NCI-H2081 (cell line): ENCODE measurements around the gene WNT3A.

Experiments
- DNase-seq, 2 experiments: peaks; one replicate each; lab custom pipeline; 2025; lab: John Stamatoyannopoulos, UW

Gene WNT3A

DNA sequence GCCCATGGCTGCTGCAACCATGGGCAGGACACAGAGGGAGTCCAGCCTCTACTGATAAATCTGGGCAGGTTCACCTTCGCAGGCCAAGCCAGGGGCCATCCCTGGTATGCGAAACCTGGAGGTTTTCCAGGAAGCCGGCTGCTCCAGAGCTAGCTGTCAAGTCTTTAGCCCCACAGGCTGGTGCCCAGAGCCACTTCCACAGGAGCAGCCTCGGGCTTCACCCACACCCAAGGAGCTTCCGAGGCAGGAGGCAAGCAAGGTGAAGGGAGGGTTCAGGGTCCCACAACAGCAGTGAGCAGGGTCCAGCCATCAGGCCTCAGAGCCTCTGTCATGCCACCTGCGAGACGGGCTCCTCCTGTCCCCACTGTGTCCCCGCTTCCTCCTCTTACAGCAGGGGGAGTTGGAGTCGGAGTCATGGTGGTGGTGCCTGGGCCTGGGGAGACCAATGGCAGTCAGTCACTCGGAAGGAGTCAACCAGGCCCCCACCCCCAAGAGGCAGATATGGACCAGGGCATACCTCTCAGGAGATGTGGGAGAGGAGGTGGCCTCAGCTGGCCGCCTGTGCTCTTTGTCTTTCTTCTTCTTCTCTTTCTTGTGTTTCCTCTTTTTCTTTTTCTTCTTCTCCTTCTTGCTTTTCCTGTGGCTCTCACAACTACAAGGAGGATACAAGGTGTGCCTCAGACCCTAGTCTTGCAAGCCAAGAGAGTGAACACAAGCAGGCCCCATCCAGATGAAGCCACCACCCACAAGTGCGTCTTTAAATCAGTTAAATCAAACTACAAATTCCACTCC lies 94.2 kb downstream of the WNT3A start:
- no peak for DNase-seq

DNA sequence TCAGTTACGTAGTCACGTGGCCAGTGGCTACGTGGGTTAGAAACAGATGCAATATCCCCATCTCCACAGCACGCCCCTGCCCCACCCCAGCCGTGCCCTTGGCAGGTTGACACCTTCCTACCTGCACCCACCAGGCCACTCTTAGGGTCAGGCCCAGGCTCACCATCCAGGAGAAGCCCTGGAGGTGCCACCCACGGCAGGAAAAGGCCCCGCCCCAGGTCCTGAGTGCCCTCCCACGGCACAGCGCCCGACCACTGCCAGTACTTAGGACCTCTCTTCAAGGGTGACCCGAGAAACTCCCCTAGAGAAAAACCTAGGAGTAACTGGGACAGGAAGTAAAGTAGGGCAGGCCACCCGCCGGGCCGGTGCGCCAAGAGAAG lies 94.8 kb downstream of the WNT3A start:
- DNase-seq = no peak

DNA sequence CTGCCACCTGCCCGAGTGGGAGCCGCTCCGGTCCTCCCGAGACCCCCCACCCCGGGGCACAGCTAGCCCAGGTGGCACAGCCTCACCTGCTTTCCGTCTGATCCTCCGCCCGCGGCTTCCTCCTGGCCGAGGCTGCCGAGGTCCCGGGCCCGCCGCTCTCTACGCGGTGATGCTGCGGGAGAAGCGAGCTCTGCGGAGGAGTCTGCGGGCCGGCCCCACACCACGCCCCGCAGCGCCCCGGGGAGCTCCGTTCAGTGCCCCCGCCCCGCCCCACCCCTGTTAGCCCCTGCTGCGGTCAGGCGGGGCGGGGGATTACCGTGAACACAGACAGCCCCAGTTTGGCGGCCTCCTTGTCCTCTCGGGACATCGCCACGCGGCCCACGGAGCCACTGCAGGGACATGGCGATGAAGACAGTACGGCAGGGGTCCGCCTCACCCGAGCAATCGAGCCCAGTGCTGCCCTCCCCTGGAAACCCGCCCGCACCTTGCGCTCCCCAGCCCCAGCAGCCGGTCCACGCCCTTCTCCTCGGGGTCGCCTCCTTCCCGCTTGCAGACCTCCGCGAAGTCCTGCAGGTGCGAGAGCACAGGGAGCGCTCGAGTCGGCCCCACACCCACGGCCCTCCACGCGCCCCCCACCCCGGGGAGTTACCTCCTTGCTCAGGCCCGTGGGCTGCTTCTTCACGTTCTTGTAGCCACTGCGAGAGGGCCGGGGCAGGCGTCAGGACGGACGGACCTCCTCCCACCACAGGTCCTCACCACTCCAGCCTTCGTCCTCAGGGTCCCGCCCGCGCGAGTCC lies 95.4 kb downstream of the WNT3A start:
- peak; percentile 28 to 39 for DNase-seq

DNA sequence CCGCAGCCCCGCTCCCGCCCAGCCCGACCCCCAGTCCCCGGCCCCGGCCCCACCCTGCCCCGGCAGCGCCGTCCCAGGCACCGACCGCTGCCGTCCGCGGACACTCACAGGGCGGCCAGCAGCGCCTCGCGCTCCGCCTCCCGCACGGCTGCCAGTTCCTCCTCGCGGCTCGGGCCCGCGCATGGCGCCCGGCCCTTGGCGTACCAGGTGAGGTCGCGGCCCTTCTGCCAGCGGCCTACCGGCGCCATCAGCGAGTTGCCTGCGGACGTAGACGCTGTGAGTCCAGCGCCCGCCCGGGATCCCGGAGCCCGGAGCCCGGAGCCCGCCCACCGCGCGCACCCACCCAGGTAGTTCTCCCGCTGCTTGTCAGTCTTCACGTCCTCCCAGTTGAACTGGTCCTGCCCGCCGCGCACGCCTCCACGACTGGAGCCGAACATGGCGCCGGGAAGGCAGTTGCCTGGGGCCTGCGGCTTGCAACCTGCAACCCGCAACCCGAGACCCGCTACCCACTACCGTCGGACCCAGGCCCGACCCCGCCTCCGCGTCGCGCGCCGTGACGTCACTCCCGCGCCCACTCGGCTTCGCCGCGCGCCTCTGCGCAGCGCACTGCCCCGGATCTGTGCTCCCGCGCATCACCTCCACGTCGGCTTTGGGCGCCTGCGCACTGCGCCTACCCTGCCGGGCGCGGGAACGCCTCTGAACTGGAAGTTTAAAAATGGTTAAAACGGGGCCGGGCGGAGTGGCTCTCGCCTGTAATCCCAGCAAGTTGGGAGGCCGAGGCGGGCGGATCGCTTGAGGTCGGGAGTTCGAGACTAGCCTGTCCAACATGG lies 96.2 kb downstream of the WNT3A start, which contains the start of gene C1orf35:
TSS of gene C1orf35 (minus strand) at position 535 of the 830 bp plus-strand sequence. CDS start at position 437, 98 bp downstream.
- peak; percentile 94 to 96 for DNase-seq

DNA sequence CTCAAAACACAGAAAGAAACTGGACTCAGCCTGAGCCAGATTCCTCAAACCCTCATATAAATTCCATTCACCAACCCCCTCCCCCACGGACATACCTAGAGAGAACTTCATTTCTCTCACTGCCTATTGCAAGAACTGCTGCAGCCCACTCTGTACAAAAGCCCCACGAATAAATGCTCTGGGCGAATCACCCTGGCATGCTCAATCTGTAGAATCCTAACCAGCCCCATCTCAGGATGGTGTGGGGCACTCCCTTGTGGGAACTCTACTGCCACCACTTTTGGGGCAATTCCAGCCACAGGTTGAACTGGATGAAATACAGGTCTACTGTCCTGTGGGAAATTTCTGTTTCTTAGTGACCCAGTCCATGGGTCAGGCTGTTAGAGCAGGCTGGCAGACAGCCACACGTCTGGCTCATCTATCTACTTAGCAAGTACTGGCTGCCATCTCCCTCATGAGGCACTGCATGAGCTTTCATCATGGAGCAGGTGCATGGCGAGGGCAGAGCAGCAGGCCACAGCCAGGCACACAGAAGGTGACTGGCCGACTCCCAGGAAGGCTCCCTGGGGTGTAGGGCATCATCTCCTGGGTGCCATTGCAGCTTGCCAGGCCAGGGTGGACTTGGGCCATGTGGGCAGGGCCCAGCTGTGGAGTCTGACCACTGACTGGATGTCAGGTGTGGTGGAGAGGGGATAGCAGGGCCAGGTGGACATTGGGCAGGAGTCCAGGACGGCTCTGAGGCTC lies 97.9 kb downstream of the WNT3A start:
- no peak for DNase-seq

DNA sequence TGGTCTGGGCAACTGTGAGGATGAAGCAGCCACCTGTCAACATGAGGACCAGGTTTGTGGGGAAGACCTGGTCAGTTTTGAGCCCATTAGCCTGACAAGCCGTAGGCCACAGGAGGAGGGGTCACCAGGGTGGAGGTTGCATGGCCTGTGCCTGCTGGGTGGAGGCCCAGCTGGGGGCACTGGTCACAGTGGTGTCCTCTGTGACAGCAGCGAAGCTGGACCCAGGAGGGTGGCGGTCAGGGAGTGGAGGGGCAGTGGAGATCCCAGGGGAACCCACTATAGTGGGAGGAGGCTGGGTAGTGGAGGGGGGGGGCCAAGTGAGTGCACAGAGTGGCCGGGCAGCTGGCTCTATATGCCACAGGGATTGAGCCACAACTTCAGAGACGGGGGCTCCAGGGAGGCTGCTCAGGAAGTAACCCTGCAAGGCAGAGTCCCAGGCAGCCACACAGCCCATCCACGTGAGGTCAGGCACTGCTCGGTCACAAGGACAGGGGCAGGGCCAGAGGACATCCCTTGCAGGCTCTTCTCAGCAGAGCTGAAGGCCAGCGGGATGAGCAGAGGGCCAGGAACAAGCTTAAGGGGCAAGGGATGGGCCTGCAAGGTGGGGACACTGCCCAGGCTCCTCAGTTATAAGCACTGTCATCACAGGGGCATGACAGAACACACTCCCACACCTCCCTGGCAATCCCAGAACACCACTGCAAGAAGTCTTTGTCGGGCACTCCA lies 98.6 kb downstream of the WNT3A start:
- no peak for DNase-seq

DNA sequence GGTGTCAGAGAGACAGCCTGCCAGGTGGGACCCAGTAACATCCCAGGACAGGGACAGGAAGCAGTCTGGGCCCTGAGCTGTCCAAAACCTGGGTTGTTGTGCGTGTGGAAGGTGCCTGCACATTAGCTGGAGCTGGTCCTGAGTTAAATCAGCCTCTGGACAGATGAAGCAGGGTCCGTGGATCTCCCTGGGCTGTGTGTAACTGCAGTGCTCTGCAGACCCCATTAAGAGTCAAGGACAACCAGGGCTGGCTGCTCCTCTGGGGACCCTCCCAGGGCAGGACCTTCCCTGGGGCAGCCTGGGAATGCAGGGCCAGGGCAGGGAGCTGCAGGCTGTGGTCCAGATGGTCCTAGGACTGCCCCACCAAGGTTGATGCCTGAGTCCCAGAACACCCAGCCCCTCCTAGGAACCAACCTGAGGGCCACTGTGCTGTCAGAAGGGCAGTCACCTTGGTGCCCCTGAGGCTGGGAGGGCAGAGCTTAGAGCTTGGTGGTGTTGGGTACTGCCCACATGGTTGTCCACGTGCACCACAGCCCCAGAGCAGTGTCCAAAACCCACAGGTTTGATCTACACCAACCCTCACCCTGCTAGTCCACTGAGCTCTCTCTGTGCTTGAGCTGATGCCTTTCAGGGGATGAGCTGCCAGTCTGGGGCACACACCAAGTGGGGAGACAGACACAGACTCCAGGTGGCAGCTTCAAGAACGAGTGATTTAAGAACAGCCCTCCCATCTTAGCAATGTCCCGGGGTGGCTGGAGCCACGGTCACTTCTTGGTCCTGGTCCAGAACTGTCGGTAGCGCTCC lies 99.4 kb downstream of the WNT3A start:
- no peak for DNase-seq

DNA sequence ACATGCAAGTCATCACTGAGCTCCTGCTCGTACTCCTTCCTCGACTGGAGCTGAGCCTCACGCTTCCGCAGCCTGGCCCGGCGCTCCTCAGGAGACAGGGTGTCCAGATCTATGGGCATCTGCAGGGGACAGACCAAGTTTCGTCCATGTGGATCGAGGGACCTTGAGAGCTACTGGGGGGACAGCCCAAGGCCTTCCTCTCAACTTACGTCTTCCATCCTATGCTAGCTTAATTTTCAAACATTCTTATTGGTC lies 99.9 kb downstream of the WNT3A start:
- no peak for DNase-seq

DNA sequence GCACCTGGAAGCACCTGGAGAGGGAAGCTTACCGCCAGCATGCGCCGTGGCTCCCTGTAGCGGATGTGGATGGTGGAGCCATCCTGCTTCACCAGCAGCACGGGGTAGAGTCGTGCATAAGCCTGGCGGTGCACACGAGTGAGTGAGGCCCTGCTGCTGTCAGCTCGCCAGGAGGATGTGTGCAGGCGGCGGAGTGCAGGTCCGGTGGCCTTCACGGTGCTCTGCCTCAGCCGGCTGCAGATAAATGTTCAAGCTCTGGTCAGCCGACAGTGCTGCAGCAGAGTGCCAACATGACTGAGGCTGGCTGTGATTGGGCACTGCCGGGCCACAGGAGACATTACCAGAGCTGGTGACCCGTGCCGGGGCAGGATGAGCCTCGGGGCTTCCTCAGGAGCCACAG lies 100.8 kb downstream of the WNT3A start:
- no peak for DNase-seq

DNA sequence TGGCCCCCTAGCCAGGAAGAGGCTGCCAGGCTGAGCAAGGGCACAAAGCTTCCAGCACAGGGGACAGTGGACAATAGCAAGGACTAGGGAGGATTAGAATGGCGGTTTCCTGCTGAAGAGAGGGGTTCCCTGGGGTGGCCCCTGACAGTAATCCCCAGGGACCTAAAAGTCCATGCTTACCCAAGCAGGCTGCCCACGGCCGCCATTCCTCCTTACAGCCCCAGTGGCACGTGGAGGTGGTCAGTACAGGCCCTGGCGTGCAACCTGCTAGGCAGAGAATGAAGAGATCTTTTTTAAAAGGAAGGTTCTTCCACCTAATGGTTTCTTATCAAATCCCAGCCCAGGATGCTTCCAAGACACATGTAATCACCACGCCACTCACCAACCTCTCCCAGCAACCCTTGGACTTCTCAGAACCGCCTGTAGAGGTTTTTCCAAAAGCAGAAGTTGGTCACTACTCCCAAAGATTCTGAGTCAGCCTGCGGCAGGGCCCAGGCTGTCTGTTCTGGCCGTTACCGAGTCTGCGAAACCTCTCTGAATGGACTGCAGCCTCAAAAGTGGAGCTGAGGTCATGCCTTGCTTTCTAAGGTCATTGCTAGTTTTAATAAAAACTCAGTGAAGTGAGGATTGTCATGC lies 101.4 kb downstream of the WNT3A start:
- no peak for DNase-seq

DNA sequence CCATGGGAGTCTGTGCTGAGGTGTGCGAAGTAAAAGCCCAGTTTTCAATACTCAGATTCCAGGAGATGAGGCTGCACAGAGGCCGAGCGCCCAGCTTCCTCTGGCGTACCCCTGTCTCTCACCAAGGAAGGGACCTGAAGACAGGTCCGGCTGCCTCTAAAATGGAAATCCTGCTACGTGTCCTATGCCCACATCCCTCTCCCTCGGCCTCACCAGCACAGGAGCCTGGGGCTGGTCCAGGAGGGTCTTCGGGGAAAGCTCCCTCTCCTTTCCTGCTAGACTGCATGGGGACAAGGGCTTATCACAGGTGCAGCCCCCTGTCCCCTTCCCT lies 101.9 kb downstream of the WNT3A start:
- no peak for DNase-seq

DNA sequence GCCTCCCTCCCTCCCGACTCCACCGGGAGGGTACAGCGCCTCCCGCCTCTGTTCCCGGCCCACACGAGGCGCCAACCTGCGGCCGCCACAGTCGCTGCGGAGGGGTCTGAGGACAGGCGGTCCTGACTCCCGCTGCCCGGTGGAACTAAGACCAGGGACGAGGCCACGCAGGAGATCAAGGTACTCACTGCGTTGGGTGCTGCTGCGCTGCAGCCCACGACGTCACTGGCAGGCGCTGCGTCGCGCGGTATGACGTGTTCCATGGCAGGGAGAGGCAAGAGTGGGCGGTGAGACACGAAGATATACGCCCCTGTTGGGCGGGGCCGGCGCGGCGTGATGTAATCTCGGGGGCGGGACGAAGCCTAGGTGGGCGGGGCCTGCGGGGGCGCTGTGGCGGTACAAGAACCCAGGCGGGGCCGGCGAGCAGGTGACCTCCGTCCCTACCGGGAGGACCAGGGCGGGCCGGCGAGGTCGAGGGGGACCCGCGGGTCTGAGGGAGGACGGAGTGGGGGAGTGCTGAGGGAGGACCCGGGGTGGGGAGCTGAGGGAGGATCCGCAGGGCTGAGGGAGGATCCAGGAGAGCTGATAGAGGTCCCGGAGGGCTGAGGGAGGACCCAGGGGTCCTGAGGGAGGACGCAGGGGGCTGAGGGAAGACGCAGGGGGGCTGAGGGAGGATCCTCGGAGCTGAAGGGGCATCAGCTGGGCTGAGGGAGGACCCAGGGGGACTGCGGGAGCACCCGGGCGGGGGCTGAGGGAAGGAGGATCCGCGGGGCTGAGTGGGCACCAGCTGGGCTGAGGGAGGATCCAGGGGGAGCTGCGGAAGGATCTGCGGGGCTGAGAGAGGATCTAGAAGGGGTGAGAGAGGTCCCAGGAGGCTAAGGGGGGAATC lies 102.5 kb downstream of the WNT3A start, which contains the start of gene MRPL55:
TSS of gene MRPL55 (minus strand) at position 227 of the 889 bp plus-strand sequence. CDS start 1,039 bp downstream, outside the sequence.
- peak; percentile 96 to 97 for DNase-seq

DNA sequence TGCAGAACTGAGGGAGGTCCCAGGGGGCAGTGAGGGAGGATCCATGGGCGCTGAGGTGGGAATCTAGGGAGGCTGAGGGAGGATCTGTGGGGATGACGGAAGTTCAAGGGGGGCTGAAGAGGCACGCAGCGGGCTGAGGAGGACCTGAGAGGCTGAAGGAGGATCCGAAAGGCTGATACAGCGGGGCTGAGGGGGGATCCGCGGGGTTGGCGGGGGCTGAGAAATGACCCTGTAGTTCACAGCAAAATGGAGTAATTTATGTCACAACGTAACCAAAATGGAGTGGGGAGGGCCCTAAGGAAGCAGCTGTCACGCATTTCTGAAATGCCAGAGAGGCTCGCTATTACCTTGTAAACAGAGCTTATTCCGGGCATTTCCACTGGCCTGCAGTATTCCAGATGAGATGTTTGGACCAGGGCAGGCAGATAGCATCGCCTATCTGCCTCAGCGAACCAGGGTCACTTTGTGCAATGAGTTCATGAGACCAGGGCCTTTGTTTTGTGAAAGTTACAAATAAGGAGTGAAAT lies 103.2 kb downstream of the WNT3A start:
- DNase-seq = peak in 1 of 2 experiments; percentile 31

DNA sequence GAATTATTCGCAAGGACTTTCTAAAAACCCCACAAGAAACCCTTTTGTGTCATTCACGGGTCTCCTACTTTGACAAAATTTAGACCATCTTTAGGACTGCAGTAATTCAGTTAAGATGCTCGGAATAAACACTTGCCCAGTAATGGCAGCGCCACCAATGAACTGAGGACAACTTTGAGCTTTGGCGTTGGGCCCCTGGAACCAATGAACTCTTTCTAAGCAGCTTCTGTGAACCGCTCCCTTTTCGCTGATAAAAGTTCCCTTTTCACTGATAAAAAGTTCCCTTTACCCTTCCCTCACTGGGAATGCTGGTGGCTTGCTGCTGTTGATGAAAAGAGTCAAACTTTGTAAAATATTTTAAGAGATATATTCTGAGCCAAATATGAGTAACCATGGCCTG lies 103.8 kb downstream of the WNT3A start:
- no peak for DNase-seq
